ENCODE data around the gene IL5RA.

Gene IL5RA

DNA sequence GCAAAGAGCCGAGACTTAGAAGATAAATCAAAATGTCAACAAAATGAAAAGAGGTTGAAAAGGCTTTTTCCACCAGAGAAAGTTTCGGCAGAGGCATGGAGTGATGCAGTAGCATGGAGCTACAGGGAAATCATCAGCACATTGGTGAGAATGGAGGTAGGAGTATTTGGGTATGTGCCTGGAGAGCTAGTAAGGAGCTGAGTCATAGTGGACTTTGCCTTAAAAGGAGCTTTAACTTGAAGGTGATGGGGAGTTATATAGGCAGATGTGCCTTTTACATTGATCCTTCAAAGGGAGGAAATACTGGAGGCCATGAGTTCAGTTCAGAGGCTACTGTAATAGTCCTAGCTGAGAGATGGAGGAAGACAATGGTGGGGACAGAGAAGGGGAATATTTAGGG is 44.3 kb downstream of the IL5RA start:
- H3K27ac ChIP-seq (replicated peaks), result no peak overlapping the region
- no peak for DNase-seq (ENCODE audit: low read depth in 1 of 2, low spot score in 1 of 2)
- H3K4me3 ChIP-seq (replicated peaks; ENCODE audit: insufficient read depth, low read length), result no peak overlapping the region
- no peaks in the 10 kb centered on the region for H3K27me3 ChIP-seq (ENCODE audit: insufficient read depth, poor library complexity, severe bottlenecking)
- TF ChIP-seq POLR2AphosphoS5 (IDR thresholded peaks at IDR 0.05; ENCODE audit: low read depth), result no peak
- TF ChIP-seq, protein P1, sequence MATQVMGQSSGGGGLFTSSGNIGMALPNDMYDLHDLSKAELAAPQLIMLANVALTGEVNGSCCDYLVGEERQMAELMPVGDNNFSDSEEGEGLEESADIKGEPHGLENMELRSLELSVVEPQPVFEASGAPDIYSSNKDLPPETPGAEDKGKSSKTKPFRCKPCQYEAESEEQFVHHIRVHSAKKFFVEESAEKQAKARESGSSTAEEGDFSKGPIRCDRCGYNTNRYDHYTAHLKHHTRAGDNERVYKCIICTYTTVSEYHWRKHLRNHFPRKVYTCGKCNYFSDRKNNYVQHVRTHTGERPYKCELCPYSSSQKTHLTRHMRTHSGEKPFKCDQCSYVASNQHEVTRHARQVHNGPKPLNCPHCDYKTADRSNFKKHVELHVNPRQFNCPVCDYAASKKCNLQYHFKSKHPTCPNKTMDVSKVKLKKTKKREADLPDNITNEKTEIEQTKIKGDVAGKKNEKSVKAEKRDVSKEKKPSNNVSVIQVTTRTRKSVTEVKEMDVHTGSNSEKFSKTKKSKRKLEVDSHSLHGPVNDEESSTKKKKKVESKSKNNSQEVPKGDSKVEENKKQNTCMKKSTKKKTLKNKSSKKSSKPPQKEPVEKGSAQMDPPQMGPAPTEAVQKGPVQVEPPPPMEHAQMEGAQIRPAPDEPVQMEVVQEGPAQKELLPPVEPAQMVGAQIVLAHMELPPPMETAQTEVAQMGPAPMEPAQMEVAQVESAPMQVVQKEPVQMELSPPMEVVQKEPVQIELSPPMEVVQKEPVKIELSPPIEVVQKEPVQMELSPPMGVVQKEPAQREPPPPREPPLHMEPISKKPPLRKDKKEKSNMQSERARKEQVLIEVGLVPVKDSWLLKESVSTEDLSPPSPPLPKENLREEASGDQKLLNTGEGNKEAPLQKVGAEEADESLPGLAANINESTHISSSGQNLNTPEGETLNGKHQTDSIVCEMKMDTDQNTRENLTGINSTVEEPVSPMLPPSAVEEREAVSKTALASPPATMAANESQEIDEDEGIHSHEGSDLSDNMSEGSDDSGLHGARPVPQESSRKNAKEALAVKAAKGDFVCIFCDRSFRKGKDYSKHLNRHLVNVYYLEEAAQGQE (IDR thresholded peaks at IDR 0.05; ENCODE audit: insufficient replicate concordance, low read depth), result no peak
- TF ChIP-seq GABPA (IDR thresholded peaks at IDR 0.05; ENCODE audit: low read depth), result no peak
- TF ChIP-seq, protein P2, sequence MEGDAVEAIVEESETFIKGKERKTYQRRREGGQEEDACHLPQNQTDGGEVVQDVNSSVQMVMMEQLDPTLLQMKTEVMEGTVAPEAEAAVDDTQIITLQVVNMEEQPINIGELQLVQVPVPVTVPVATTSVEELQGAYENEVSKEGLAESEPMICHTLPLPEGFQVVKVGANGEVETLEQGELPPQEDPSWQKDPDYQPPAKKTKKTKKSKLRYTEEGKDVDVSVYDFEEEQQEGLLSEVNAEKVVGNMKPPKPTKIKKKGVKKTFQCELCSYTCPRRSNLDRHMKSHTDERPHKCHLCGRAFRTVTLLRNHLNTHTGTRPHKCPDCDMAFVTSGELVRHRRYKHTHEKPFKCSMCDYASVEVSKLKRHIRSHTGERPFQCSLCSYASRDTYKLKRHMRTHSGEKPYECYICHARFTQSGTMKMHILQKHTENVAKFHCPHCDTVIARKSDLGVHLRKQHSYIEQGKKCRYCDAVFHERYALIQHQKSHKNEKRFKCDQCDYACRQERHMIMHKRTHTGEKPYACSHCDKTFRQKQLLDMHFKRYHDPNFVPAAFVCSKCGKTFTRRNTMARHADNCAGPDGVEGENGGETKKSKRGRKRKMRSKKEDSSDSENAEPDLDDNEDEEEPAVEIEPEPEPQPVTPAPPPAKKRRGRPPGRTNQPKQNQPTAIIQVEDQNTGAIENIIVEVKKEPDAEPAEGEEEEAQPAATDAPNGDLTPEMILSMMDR (IDR thresholded peaks at IDR 0.05; ENCODE audit: insufficient read depth, low read length), result no peak
- TF ChIP-seq SPI1 (IDR thresholded peaks at IDR 0.05; ENCODE audit: borderline replicate concordance, low read depth), result no peak

DNA sequence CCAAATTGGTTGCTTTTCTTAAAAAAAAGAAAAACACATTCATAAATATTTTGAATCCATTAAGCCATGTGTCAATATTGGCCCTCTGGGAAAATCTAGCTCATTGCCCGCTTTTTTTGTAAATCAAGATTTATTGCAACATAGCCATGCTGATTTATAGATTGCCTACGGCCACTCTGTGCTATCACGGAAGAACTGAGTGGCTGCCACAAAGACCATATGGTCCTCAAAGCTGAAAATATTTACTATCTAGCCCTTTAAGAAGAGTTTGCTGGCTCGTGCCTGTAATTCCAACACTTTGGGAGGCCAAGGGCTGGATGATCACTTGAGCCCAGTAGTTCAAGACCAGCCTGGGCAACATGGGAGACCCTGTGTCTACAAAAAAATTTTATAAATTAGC is 45.9 kb downstream of the IL5RA start:
- TF ChIP-seq SPI1 (IDR thresholded peaks at IDR 0.05; ENCODE audit: borderline replicate concordance, low read depth) (no peak), POLR2AphosphoS5 (IDR thresholded peaks at IDR 0.05; ENCODE audit: low read depth) (no peak), GABPA (IDR thresholded peaks at IDR 0.05; ENCODE audit: low read depth) (no peak)
- TF ChIP-seq, protein P1 (IDR thresholded peaks at IDR 0.05; ENCODE audit: insufficient replicate concordance, low read depth), result no peak
- TF ChIP-seq, protein P2 (IDR thresholded peaks at IDR 0.05; ENCODE audit: insufficient read depth, low read length), result no peak
- no peak for DNase-seq (ENCODE audit: low read depth in 1 of 2, low spot score in 1 of 2)
- Histone ChIP-seq H3K4me3 (replicated peaks; ENCODE audit: insufficient read depth, low read length) (no peak overlapping the region), H3K27ac (replicated peaks) (no peak overlapping the region), H3K27me3 (ENCODE audit: insufficient read depth, poor library complexity, severe bottlenecking) (no peaks in the 10 kb centered on the region)

DNA sequence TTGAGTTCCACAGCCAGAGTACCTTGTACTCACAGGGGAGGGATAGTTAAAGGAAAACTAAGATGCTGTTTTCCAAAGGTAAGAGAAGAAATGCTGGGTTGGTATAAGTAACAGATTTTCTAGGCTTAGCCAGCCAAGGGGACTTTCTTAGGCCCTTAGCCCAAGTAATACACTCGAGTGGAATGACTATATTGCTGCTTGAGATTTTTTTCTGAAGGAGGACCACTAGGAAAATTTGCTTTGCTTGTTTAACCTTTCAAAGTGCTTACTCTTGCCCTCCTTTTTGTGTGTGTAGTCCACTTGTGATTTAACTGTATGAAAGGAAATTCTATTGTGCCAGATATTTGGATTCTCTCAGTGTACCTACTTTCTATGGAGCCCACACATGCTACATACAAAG is 50.5 kb downstream of the IL5RA start:
- TF ChIP-seq, protein P1 (IDR thresholded peaks at IDR 0.05; ENCODE audit: insufficient replicate concordance, low read depth), result no peak
- TF ChIP-seq, protein P2 (IDR thresholded peaks at IDR 0.05; ENCODE audit: insufficient read depth, low read length), result no peak
- TF ChIP-seq GABPA (IDR thresholded peaks at IDR 0.05; ENCODE audit: low read depth) (no peak), SPI1 (IDR thresholded peaks at IDR 0.05; ENCODE audit: borderline replicate concordance, low read depth) (no peak), POLR2AphosphoS5 (IDR thresholded peaks at IDR 0.05; ENCODE audit: low read depth) (no peak)
- no peak overlapping the region for H3K27ac ChIP-seq (replicated peaks)
- no peak for DNase-seq (ENCODE audit: low read depth in 1 of 2, low spot score in 1 of 2)
- no peaks in the 10 kb centered on the region for H3K27me3 ChIP-seq (ENCODE audit: insufficient read depth, poor library complexity, severe bottlenecking)
- H3K4me3 ChIP-seq (replicated peaks; ENCODE audit: insufficient read depth, low read length), result no peak overlapping the region

All from HL-60 (cell line).